ENCODE measurements around the gene SLC38A1.

GRCh38 chr12:46201284-46201789, 67.5 kb downstream of the SLC38A1 start:
- TF ChIP-seq POLR2A (IDR thresholded peaks at IDR 0.05) (no peak), CTCF (IDR thresholded peaks at IDR 0.05 in 8 of 11, conservative IDR thresholded peaks at IDR 0.05 in 3 of 11) (no peak)
